GM12801 (cell line): ENCODE results near the gene MDFIC2.

Source experiments
- CTCF ChIP-seq: IDR thresholded peaks from one replicate; pipeline ENCODE4 v1.5.1; 2011; ENCODE audit warnings: control low read depth; ENCODE audit not compliant: insufficient read length; ENCODE audit errors: extremely low read depth

MDFIC2 gene

DNA sequence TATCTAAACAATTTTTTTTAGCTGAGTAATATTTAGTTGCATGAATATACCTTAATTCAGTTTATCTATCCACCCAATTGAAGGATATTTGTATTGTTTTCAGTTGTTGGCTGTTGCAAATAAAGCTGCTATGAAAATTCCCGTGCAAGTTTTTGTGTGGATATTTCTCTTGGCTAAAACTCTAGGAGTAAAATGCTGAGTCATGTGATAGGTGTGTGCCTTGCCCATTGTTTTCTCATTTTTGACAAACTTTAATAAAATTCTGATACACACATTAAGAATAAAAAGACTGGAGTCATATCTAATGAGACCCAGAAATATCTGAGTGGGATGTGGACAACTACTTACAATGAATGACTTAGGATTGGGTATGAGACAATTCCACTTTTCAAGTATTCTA is 78.6 kb downstream of the MDFIC2 start:
- no peak for TF ChIP-seq CTCF

DNA sequence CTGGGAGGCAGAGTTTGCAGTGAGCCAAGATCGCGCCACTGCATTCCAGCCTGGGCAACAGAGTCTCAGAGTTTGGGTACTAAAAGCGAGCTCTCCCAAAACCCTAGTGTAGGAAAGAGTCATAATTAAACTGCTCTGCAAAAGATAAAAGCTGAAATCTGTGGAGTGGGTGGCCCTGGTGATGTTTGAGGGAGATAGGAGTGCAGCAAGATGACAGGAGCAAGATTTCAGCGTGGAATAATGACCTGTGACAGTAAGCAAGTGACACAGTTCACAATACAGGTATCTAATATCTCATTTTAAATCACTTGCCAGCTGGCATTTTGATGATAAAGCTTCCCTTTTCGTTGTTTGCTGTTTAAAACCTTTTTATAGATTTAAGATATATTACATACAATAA is 79.3 kb downstream of the MDFIC2 start:
- no peak for TF ChIP-seq CTCF

DNA sequence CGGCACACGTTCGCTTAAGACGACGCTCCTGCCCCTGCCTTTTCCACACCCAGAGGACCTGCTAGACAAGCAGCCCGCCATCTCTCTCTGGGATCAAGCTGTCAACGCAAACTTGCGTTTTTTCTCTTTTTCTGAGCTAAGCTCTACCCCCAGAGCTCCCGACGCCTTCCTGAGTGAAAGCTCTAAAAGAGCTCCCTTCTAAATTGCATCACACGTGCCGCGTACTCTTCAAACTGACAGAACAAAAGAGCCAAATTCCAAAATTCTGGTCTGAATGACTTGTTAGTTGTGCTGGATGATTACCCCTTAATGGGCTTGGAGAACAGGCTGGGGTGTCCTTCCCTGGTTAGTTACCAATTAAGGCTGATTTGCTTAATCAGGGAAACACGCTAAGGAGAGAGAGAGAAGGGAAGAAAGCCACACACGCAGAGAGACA is 81.2 kb downstream of the MDFIC2 start:
- TF ChIP-seq CTCF, result no peak

GRCh38 chr3:70227437-70227836 is 85.0 kb downstream of the MDFIC2 start:
- TF ChIP-seq CTCF, result no peak

DNA sequence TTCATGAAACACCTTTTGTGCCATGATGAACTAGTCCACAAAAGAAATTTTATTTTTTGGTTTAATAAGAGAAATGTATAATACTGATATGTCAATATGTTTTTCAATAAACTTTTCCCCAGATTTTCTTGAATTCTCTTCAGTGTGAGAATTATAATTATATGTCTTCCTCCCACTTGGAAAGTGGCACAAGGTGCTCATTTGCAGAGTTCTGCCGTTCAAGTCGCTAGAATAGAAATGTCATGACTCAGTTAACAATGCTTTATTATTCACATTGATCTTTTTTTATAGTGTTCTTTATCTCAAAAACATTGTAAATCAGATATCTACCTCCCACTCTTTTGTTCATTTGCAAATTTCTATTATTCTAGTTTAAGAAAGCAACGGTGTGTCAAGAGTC is 87.3 kb downstream of the MDFIC2 start:
- TF ChIP-seq CTCF, result no peak

DNA sequence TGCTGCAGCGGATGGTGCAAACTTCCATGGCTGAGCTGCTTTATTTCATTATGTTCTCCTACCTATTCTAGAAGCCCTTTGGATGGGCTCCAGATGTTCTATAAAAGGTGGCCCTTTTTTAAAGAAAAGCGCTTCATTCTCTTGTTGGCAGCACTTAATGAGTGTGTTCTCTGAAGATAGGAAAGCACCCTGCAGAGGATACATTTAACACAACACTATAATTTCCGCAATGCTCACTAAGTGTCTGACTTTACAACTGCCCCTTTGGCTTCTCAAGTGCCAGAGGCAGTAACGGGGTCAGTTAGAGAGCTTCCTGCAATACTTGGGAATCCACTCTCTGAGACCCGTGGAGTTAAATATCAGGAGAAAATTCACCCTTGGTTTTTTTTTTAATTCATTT is 88.1 kb downstream of the MDFIC2 start:
- TF ChIP-seq CTCF, result no peak

DNA sequence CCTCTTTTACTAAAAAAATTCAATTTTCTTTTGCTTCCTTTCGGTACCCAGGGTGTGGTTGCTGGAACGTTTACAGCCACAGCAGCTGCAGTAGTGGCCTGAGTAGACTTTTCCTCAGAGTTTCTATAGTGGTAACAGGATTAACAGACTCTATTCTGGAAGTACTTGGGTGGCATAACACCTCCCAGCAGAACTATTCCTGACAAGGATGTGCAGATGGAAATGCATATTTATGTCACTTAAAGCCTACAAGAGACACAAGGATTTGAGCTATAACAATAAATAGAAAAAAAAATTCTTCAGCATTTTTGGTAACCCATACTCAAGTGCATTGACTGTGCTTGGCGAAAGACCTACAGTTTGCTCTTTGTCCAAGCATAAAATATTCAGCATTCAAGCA is 94.0 kb downstream of the MDFIC2 start:
- no peak for TF ChIP-seq CTCF

DNA sequence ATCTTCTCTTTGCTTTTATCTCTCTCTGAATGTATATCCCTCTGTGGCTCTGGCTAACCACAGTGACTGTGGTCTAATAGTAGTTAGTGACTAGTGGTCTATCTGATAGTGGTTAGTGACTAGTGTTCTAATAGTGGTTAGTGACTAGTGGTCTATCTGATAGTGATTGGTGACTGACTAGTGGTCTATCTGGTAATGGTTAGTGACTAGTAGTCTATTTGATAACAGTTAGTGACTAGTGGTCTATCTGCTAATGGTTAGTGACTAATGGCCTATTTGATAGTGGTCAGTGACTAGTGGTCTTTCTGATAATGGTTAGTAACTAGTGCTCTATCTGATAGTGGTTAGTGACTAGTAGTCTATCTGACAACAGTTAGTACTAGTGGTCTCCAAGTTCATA is 110.5 kb downstream of the MDFIC2 start:
- no peak for TF ChIP-seq CTCF
